Measurements from ENCODE around the gene ZIK1. TPM values are rescaled to one million over a fixed set of nuclear protein-coding genes. Genes with fewer than 3 reads are reported as not detected.

Gene ZIK1
- total and polyA plus RNA-seq, 2 of the 8 experiments (the other 6 are each of a cell fraction or from before 2014, with no cell fraction given), result 19.4 to 36.5 TPM

GRCh38 chr19:57583521-57584416, at the start of gene ZIK1 (continued):
- TF ChIP-seq CBX5 (IDR thresholded peaks at IDR 0.05; ENCODE audit: low read depth, low read length), result no peak
- TF ChIP-seq CTBP2 (IDR thresholded peaks at IDR 0.05; ENCODE audit: borderline replicate concordance, insufficient read depth, insufficient read length, low read length), result peak; percentile 64
- TF ChIP-seq CREB1 (IDR thresholded peaks at IDR 0.05), result peak; percentile 96
- TF ChIP-seq TEAD4 (IDR thresholded peaks at IDR 0.05; ENCODE audit: low read depth, low read length), result 0 out of 2 replicates have a peak, but pooled peaks have one; percentile 12
- TF ChIP-seq, protein P1, sequence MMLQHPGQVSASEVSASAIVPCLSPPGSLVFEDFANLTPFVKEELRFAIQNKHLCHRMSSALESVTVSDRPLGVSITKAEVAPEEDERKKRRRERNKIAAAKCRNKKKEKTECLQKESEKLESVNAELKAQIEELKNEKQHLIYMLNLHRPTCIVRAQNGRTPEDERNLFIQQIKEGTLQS (IDR thresholded peaks at IDR 0.05; ENCODE audit: insufficient read depth, low read depth, low read length), result 0 out of 2 replicates have a peak, but pooled peaks have one; percentile 24
- no peak for TF ChIP-seq EP300 (IDR thresholded peaks at IDR 0.05; ENCODE audit: borderline replicate concordance in 1 of 2, low read depth in 2 of 2, low read length in 2 of 2)
- TF ChIP-seq SAP30 (IDR thresholded peaks at IDR 0.05; ENCODE audit: insufficient read depth, insufficient replicate concordance, low read length), result peak; percentile 22
- 0 out of 2 replicates have a peak, but pooled peaks have one; percentile 29 for TF ChIP-seq JUND (IDR thresholded peaks at IDR 0.05; ENCODE audit: low read length)
- no peak for TF ChIP-seq CBX8 (IDR thresholded peaks at IDR 0.05; ENCODE audit: borderline replicate concordance, low read depth, low read length)
- TF ChIP-seq, protein P2, sequence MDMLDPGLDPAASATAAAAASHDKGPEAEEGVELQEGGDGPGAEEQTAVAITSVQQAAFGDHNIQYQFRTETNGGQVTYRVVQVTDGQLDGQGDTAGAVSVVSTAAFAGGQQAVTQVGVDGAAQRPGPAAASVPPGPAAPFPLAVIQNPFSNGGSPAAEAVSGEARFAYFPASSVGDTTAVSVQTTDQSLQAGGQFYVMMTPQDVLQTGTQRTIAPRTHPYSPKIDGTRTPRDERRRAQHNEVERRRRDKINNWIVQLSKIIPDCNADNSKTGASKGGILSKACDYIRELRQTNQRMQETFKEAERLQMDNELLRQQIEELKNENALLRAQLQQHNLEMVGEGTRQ (IDR thresholded peaks at IDR 0.05; ENCODE audit: low read length), result peak; percentile 82
- peak; percentile 94; the same call in 1 of the 2 replicates for TF ChIP-seq GABPA (IDR thresholded peaks at IDR 0.05; ENCODE audit: borderline replicate concordance, insufficient read depth, low read length)
- TF ChIP-seq, protein P3, sequence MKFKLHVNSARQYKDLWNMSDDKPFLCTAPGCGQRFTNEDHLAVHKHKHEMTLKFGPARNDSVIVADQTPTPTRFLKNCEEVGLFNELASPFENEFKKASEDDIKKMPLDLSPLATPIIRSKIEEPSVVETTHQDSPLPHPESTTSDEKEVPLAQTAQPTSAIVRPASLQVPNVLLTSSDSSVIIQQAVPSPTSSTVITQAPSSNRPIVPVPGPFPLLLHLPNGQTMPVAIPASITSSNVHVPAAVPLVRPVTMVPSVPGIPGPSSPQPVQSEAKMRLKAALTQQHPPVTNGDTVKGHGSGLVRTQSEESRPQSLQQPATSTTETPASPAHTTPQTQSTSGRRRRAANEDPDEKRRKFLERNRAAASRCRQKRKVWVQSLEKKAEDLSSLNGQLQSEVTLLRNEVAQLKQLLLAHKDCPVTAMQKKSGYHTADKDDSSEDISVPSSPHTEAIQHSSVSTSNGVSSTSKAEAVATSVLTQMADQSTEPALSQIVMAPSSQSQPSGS (IDR thresholded peaks at IDR 0.05; ENCODE audit: low read length), result no peak
- no peak for TF ChIP-seq NANOG (IDR thresholded peaks at IDR 0.05; ENCODE audit: insufficient read depth, low read depth, low read length, poor library complexity, severe bottlenecking)
- 0 out of 2 replicates have a peak, but pooled peaks have one; percentile 9 for TF ChIP-seq RBBP5 (IDR thresholded peaks at IDR 0.05; ENCODE audit: borderline replicate concordance, low read depth, low read length)
- peak; percentile 12 for TF ChIP-seq TAF7 (optimal IDR thresholded peaks at IDR 0.05; ENCODE audit: borderline replicate concordance, low read depth, low read length)
- TF ChIP-seq KDM1A (IDR thresholded peaks at IDR 0.05; ENCODE audit: borderline replicate concordance, low read length), result no peak

Data from H1 (cell line).